ENCODE data around the gene RSPO3. TPM values are rescaled to one million over a fixed set of nuclear protein-coding genes. Genes with fewer than 3 reads are reported as not detected.

RSPO3 gene
- total RNA-seq, result 100 to 1,000 TPM in 1 of 4 donors, 10 to 100 TPM in 3; 61.0 to 117 (median 79.6) TPM

GRCh38 chr6:127118298-127119101, at the start of gene RSPO3:
TSS of gene RSPO3 (plus strand) at chr6:127118671. CDS start at chr6:127119193, 522 bp downstream.
- Histone ChIP-seq H3K4me3 (peak within 1 kb of the TSS; percentile 65 to 88), H3K36me3 (no peaks in the 10 kb centered on the region), H3K27me3 (peaks cover 9% of the 10 kb centered on the region), H3K9me3 (no peaks in the 10 kb centered on the region), H3K4me1 (peaks cover 0 to 74% (median 9%) of the 10 kb centered on the region in 3 donors), H3K27ac (peak within 1 kb of the TSS; percentile 85 to 96 (median 89))
- no peak for TF ChIP-seq EP300 (IDR thresholded peaks at IDR 0.05)
- TF ChIP-seq CTCF (IDR thresholded peaks at IDR 0.05), result no peak
- peak; percentile 62 for TF ChIP-seq POLR2AphosphoS5 (IDR thresholded peaks at IDR 0.05)
- peak; percentile 7 to 31 for TF ChIP-seq POLR2A (IDR thresholded peaks at IDR 0.05)
- ATAC-seq, result peak; percentile 39
- WGBS, 2 donors (ENCODE audit: low coverage in 1 of 2), result 0% methylated on average over 8 to 9 of the region's 63 CpGs

GRCh38 chr6:127069659-127070279, 48.7 kb upstream of the RSPO3 start:
- TF ChIP-seq POLR2AphosphoS5 (IDR thresholded peaks at IDR 0.05), result no peak
- peak; percentile 35 to 50 (median 42) for TF ChIP-seq CTCF (IDR thresholded peaks at IDR 0.05)
- TF ChIP-seq EP300 (IDR thresholded peaks at IDR 0.05), result no peak
- TF ChIP-seq POLR2A (IDR thresholded peaks at IDR 0.05), result no peak
- 63 to 66% methylated on average over 3 of the region's 3 CpGs for WGBS, 2 donors (ENCODE audit: low coverage in 1 of 2)
- Histone ChIP-seq H3K4me3 (no peak overlapping the region), H3K27me3 (no peaks in the 10 kb centered on the region), H3K27ac (no peak overlapping the region), H3K36me3 (no peaks in the 10 kb centered on the region), H3K4me1 (no peaks in the 10 kb centered on the region), H3K9me3 (no peaks in the 10 kb centered on the region)
- ATAC-seq, result no peak

GRCh38 chr6:127073222-127073621, 45.2 kb upstream of the RSPO3 start:
- Histone ChIP-seq H3K27ac (no peak overlapping the region), H3K9me3 (no peaks in the 10 kb centered on the region), H3K27me3 (no peaks in the 10 kb centered on the region), H3K4me3 (no peak overlapping the region), H3K36me3 (no peaks in the 10 kb centered on the region), H3K4me1 (no peaks in the 10 kb centered on the region)
- ATAC-seq, result no peak
- TF ChIP-seq CTCF (IDR thresholded peaks at IDR 0.05) (no peak), EP300 (IDR thresholded peaks at IDR 0.05) (no peak), POLR2A (IDR thresholded peaks at IDR 0.05) (no peak), POLR2AphosphoS5 (IDR thresholded peaks at IDR 0.05) (no peak)
- 65 to 71% methylated on average over 1 of the region's 1 CpG for WGBS, 2 donors (ENCODE audit: low coverage in 1 of 2)

- 69 to 79% methylated on average over 4 of the region's 4 CpGs for WGBS, 2 donors (ENCODE audit: low coverage in 1 of 2)
- no peaks in the 10 kb centered on the region for H3K9me3 ChIP-seq
- no peak for TF ChIP-seq POLR2AphosphoS5 (IDR thresholded peaks at IDR 0.05)
- TF ChIP-seq CTCF (IDR thresholded peaks at IDR 0.05), result no peak
- peaks cover 0 to 6% (median 5%) of the 10 kb centered on the region in 3 donors for H3K4me1 ChIP-seq
- H3K36me3 ChIP-seq, result no peaks in the 10 kb centered on the region
- no peak overlapping the region for H3K4me3 ChIP-seq
- H3K27ac ChIP-seq, result no peak overlapping the region
- H3K27me3 ChIP-seq, result no peaks in the 10 kb centered on the region
- no peak for ATAC-seq
These were observed 42.0 kb upstream of the RSPO3 start for GRCh38 chr6:127076466-127076865.
